Tibial nerve (tissue), 4 donors: ENCODE measurements around the gene IGF1R. TPM values are rescaled to one million over a fixed set of nuclear protein-coding genes. Genes with fewer than 3 reads are reported as not detected.

Experiments
- DNase-seq, 2 donors: peaks; one replicate each; pipeline ENCODE4 v3.0.0-alpha.2; 2019; ENCODE audit warnings: low spot score in 2 of 2
- H3K27ac ChIP-seq, 4 donors: fragments of 200-600 bp; sonication (generic) in 3 of 4; one replicate each; pipeline ENCODE4 v1.5.1; 2017 to 2019; ENCODE audit warnings: mild to moderate bottlenecking in 1 of 4
- H3K27me3 ChIP-seq, 2 donors: fragments of 200-600 bp; sonication (generic) in 1 of 2; one replicate each; pipeline versions ENCODE4 v1.5.1 to v1.6.0; 2017 to 2019
- H3K36me3 ChIP-seq, 3 donors: fragments of 200-600 bp; sonication (generic); one replicate each; pipeline ENCODE4 v1.5.1; 2018 to 2019
- H3K4me1 ChIP-seq, 4 donors: fragments of 200-600 bp; sonication (generic) in 3 of 4; one replicate each; pipeline ENCODE4 v1.5.1; 2017 to 2019
- H3K4me3 ChIP-seq, 4 donors: fragments of 200-600 bp; sonication (generic) in 3 of 4; one replicate each; pipeline ENCODE4 v1.5.1; 2017 to 2019; ENCODE audit warnings: mild to moderate bottlenecking in 1 of 4, moderate library complexity in 1 of 4
- H3K9me3 ChIP-seq, 4 donors: fragments of 200-600 bp; sonication (generic) in 3 of 4; one replicate each; pipeline ENCODE4 v1.5.1; 2017 to 2019
- EP300 ChIP-seq, 2 donors: sonication (generic); formaldehyde crosslinking; IDR thresholded peaks; one replicate each; pipeline ENCODE4 v1.6.1; 2017; ENCODE audit warnings: antibody characterized with exemption in 2 of 2, mild to moderate bottlenecking in 1 of 2
- POLR2A ChIP-seq, 2 donors: fragments of 450-650 bp; IDR thresholded peaks; one replicate each; pipeline ENCODE4 v1.6.1; 2017; ENCODE audit warnings: antibody characterized with exemption in 2 of 2, mild to moderate bottlenecking in 2 of 2, moderate library complexity in 2 of 2
- WGBS, 2 donors: methylation state at CpG; one replicate each; pipeline ENCODE4 v1.1.5; 2018; 5-methylcytosine and 5-hydroxymethylcytosine counted together
- total RNA-seq, 4 donors: library from RNA; depleted of rRNA; stranded (reverse); fragments of >200 nt; gene quantifications; one replicate each; pipeline ENCODE4 v1.1.0, GENCODE V29; 2016
- TF ChIP-seq, protein P1 (sequence below), 5 experiments: fragments of 200-600 bp in 3 of 5; fragments of 450-650 bp in 2 of 5; sonication (generic) in 3 of 5; IDR thresholded peaks; one replicate each; pipeline ENCODE4 v1.5.1; 2016 to 2019; ENCODE audit warnings: antibody characterized with exemption in 5 of 5, mild to moderate bottlenecking in 3 of 5, moderate library complexity in 2 of 5

Gene IGF1R
- total RNA-seq, 4 donors from 2014 or later = 82.5 to 164 (median 111) TPM

DNA sequence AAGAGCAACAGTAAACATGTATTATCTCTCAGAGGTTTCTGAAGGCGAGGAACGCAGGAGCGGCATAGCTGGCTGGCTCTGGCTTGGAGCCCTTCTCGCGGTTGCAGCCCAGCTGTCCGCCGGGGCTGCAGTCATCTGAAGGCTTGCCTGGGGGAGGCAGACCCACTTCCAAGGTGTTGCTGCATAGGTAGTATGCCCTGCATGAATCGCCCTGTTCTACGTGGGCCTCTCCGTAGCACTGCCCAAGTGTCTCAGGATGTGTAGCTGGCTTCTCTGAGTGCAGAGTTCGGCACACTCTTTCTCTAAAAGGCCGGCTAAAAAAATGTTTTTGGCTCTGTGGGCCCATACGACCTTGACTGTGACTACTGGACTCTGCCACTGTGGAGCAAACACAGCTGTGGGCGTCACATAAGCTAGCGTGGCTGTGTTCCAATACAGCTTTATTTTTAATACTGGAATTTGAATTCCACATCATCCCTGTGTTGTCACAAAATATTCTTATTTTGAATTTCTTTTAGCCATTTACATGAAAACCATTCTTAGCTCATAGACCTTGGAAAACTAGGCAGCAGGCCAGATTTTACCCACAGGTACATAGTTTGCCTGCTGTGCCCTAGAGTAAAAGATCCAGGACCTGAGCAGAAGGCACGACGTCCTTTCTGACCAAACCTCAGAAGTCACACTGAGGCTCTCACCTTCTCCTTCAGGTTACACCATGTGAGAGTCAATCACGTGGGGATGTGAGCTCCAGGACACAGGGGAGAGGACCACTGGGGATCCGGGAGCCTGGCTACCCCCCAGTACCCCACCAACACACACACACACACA is 303.4 kb downstream of the IGF1R start:
- TF ChIP-seq, protein P1, sequence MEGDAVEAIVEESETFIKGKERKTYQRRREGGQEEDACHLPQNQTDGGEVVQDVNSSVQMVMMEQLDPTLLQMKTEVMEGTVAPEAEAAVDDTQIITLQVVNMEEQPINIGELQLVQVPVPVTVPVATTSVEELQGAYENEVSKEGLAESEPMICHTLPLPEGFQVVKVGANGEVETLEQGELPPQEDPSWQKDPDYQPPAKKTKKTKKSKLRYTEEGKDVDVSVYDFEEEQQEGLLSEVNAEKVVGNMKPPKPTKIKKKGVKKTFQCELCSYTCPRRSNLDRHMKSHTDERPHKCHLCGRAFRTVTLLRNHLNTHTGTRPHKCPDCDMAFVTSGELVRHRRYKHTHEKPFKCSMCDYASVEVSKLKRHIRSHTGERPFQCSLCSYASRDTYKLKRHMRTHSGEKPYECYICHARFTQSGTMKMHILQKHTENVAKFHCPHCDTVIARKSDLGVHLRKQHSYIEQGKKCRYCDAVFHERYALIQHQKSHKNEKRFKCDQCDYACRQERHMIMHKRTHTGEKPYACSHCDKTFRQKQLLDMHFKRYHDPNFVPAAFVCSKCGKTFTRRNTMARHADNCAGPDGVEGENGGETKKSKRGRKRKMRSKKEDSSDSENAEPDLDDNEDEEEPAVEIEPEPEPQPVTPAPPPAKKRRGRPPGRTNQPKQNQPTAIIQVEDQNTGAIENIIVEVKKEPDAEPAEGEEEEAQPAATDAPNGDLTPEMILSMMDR (IDR thresholded peaks at IDR 0.05) = no peak
- no peak for TF ChIP-seq POLR2A (IDR thresholded peaks at IDR 0.05)
- TF ChIP-seq EP300 (IDR thresholded peaks at IDR 0.05) = no peak
- Histone ChIP-seq H3K4me3 (no peak overlapping the region), H3K27me3 (no peaks in the 10 kb centered on the region), H3K36me3 (peaks cover 0 to 75% (median 0%) of the 10 kb centered on the region in 3 donors), H3K9me3 (no peaks in the 10 kb centered on the region), H3K27ac (peak overlapping the region in 2 of 4 donors; percentile 21 to 86), H3K4me1 (peaks cover 0 to 35% (median 9%) of the 10 kb centered on the region in 4 donors)
- DNase-seq = no peak
- WGBS, 2 donors = 83 to 84% methylated on average over 19 of the region's 19 CpGs

DNA sequence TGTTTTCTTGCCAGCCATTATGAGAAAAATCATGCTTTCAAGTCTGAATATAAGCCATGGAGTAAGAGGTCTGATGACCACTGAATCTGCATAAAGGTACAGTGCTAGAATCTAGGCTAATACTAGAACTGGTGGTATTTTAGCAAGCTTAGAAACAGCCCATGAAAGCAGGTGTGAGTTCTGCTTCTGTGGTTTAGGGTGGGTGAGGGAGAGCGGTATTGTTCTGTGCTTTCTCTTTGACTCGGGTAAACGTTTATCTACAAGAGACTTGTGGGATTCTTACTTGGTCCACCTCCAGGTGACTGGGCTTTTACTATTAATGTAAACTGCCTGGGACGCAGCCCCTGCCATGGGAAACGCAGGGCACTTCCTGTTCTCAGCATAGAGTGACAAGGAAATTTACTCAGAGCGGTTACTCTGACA is 304.1 kb downstream of the IGF1R start:
- H3K36me3 ChIP-seq = peaks cover 0 to 76% (median 4%) of the 10 kb centered on the region in 3 donors
- no peak for DNase-seq
- H3K4me3 ChIP-seq = no peak overlapping the region
- TF ChIP-seq EP300 (IDR thresholded peaks at IDR 0.05) (no peak), POLR2A (IDR thresholded peaks at IDR 0.05) (no peak)
- TF ChIP-seq, protein P1 (IDR thresholded peaks at IDR 0.05) = no peak
- H3K9me3 ChIP-seq = no peaks in the 10 kb centered on the region
- H3K4me1 ChIP-seq = peaks cover 0 to 33% (median 9%) of the 10 kb centered on the region in 4 donors
- no peaks in the 10 kb centered on the region for H3K27me3 ChIP-seq
- peak overlapping the region in 2 of 4 donors; percentile 21 to 86 for H3K27ac ChIP-seq
- 67 to 80% methylated on average over 6 of the region's 6 CpGs for WGBS, 2 donors

DNA sequence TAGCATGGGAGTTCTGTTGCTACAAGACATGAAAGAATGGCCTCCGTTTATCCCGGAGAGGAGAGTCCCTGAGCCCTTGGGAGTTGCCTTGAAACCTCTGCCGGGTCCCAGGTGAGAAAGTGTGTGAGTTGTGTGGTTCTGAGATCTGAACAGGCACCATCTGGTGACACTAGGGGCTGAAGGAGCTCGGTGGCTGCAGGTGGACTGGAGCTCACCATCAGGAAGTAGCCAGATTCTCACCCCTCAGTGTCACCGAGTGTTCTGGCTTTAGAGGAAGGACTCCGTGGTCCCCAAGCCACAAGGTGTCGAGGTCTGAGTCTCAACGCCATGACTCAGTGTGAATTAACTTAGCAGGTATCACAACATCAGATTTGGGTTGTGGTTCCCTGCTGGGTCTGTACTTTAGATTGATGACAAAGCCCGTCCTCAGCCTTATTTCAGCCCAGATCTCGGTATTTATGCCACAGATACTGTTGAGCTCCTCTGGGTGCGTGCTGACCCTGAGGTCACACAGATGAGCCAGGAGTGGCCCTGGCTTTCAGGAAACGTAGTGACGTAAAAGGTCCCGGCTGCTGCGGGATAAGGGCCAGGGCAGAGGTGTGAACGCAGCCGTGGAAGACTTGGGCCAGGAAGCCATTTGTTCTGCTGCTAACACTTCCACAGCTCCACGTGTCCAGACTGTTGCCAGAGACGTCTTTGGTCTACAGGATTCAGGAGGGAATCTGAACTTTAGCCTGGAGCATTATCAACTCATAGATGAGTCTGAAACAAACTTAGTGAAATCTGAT is 304.9 kb downstream of the IGF1R start:
- Histone ChIP-seq H3K27me3 (no peaks in the 10 kb centered on the region), H3K9me3 (no peaks in the 10 kb centered on the region), H3K27ac (peak overlapping the region; percentile 41 to 86 (median 66)), H3K36me3 (peaks cover 0 to 76% (median 5%) of the 10 kb centered on the region in 3 donors), H3K4me3 (no peak overlapping the region), H3K4me1 (peaks cover 0 to 33% (median 9%) of the 10 kb centered on the region in 4 donors)
- TF ChIP-seq EP300 (IDR thresholded peaks at IDR 0.05) (no peak), POLR2A (IDR thresholded peaks at IDR 0.05) (no peak)
- TF ChIP-seq, protein P1 (IDR thresholded peaks at IDR 0.05) = no peak
- WGBS, 2 donors = 74 to 86% methylated on average over 17 to 18 of the region's 19 CpGs
- DNase-seq = no peak

DNA sequence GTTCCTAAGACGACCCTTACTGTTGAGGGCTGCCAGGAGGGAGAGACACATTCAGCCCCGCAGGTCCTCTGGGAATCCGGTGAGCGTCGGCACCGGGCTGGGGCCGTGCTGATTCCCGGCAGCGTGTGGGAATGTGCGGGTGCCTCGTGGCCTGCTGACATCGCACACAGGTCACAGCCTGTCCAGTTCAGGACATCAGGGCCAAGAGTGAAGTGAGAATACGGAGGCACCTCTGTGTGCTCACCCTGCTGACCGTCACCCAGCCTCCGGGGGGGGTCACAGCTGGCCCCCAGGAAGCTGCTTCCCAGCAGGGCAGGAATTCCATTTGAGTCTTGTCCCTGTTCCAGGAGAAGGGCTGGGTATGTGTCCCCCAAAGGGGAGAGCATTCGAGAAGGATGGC is 305.6 kb downstream of the IGF1R start:
- no peak overlapping the region for H3K4me3 ChIP-seq
- H3K27ac ChIP-seq = peak overlapping the region; percentile 41 to 86 (median 66)
- 54 to 76% methylated on average over 13 to 16 of the region's 16 CpGs for WGBS, 2 donors
- H3K36me3 ChIP-seq = peaks cover 0 to 76% (median 5%) of the 10 kb centered on the region in 3 donors
- TF ChIP-seq EP300 (IDR thresholded peaks at IDR 0.05) = peak in 1 of 2 donors; percentile 39
- TF ChIP-seq, protein P1 (IDR thresholded peaks at IDR 0.05) = no peak
- DNase-seq = no peak
- H3K27me3 ChIP-seq = no peaks in the 10 kb centered on the region
- H3K4me1 ChIP-seq = peaks cover 0 to 33% (median 9%) of the 10 kb centered on the region in 4 donors
- H3K9me3 ChIP-seq = no peaks in the 10 kb centered on the region
